K562 (cell line): Measurements from ENCODE around the gene NPAS2. TPM values are rescaled to one million over a fixed set of nuclear protein-coding genes. Genes with fewer than 3 reads are reported as not detected.

Source experiments
- CBFB ChIP-seq: sonication (generic); formaldehyde crosslinking; IDR thresholded peaks from 2 replicates; pipeline ENCODE4 v1.4.0; 2020; ENCODE audit warnings: mild to moderate bottlenecking, missing genetic modification reagents
- CHCHD3 ChIP-seq: fragments of 250-450 bp; sonication (Bioruptor Pico); IDR thresholded peaks from 2 replicates; pipeline ENCODE4 v2.1.2; 2022; ENCODE audit warnings: mild to moderate bottlenecking
- EHMT2 ChIP-seq: fragments of 450-650 bp; IDR thresholded peaks from 2 replicates; pipeline ENCODE4 v1.6.1; 2018; ENCODE audit warnings: antibody characterized with exemption
- ELK1 ChIP-seq: sonication (generic); formaldehyde crosslinking; IDR thresholded peaks from 2 replicates; pipeline ENCODE4 v1.8.1; 2022; ENCODE audit warnings: missing genetic modification reagents
- FOXK1 ChIP-seq: sonication (generic); formaldehyde crosslinking; IDR thresholded peaks from 2 replicates; pipeline ENCODE4 v1.8.0; 2022; ENCODE audit warnings: missing genetic modification reagents, mild to moderate bottlenecking, borderline replicate concordance
- JUNB ChIP-seq: fragments of 450-650 bp; formaldehyde crosslinking; conservative IDR thresholded peaks from 2 replicates; pipeline ENCODE4 v1.4.0; 2020; ENCODE audit warnings: mild to moderate bottlenecking
- MBD2 ChIP-seq: sonication (generic); IDR thresholded peaks from 2 replicates; pipeline ENCODE4 v1.6.1; 2016; ENCODE audit warnings: low read depth, borderline replicate concordance
- MCM3 ChIP-seq: fragments of 450-650 bp; IDR thresholded peaks from 2 replicates; pipeline ENCODE4 v1.6.1; 2016
- MCM5 ChIP-seq: fragments of 450-650 bp; IDR thresholded peaks from 2 replicates; pipeline ENCODE4 v1.6.1; 2016; ENCODE audit warnings: low read depth
- MCM7 ChIP-seq, 2 experiments: fragments of 450-650 bp; IDR thresholded peaks; 2 replicates each; pipeline ENCODE4 v1.6.1; 2016 to 2018
- PPARD ChIP-seq: fragments of 250-450 bp; sonication (Bioruptor Pico); IDR thresholded peaks from 2 replicates; pipeline ENCODE4 v1.8.0; 2022; ENCODE audit warnings: inconsistent platforms, mild to moderate bottlenecking, moderate library complexity
- PURB ChIP-seq: sonication (generic); formaldehyde crosslinking; IDR thresholded peaks from 2 replicates; pipeline ENCODE4 v1.9.0; 2021; ENCODE audit warnings: low read depth, mild to moderate bottlenecking, missing genetic modification reagents
- SMARCA5 ChIP-seq: fragments of 450-650 bp; IDR thresholded peaks from 2 replicates; pipeline ENCODE4 v1.6.1; 2016
- ZC3H4 ChIP-seq: sonication (generic); formaldehyde crosslinking; IDR thresholded peaks from 2 replicates; pipeline ENCODE4 v1.9.0; 2021; ENCODE audit warnings: missing genetic modification reagents, borderline replicate concordance
- ZEB2 ChIP-seq: fragments of 450-650 bp; IDR thresholded peaks from 2 replicates; pipeline ENCODE4 v1.6.1; 2016
- ZKSCAN3 ChIP-seq: fragments of 250-450 bp; sonication (Bioruptor Pico); IDR thresholded peaks from 2 replicates; pipeline ENCODE4 v1.4.0; 2020
- ZNF140 ChIP-seq: fragments of 250-450 bp; sonication (Bioruptor Pico); IDR thresholded peaks from 2 replicates; pipeline ENCODE4 v1.8.0; 2021; ENCODE audit warnings: moderate library complexity, mild to moderate bottlenecking, inconsistent platforms
- ZNF263 ChIP-seq: sonication (generic); formaldehyde crosslinking; IDR thresholded peaks from 2 replicates; pipeline ENCODE4 v1.8.0; 2022; ENCODE audit warnings: mild to moderate bottlenecking, missing genetic modification reagents, borderline replicate concordance
- ZNF589 ChIP-seq: fragments of 200-800 bp; sonication (Bioruptor generic); IDR thresholded peaks from 2 replicates; pipeline ENCODE4 v1.6.1; 2016; ENCODE audit warnings: low read depth, missing genetic modification characterization, missing compliant biosample characterization
- ZNF696 ChIP-seq: fragments of 250-450 bp; sonication (Bioruptor Pico); conservative IDR thresholded peaks from 2 replicates; pipeline ENCODE4 v1.4.0; 2020; ENCODE audit warnings: mild to moderate bottlenecking, moderate library complexity
- ZNF75A ChIP-seq: fragments of 450-650 bp; formaldehyde crosslinking; IDR thresholded peaks from 2 replicates; pipeline ENCODE4 v1.4.0; 2020; ENCODE audit warnings: mild to moderate bottlenecking
- ZNF76 ChIP-seq: fragments of 250-450 bp; sonication (Bioruptor Pico); IDR thresholded peaks from 2 replicates; pipeline ENCODE4 v1.4.0; 2020; ENCODE audit warnings: mild to moderate bottlenecking, moderate library complexity, borderline replicate concordance
- polyA plus RNA-seq, 8 experiments: library from polyadenylated mRNA; depleted of rRNA in 4 of 8; stranded (reverse) in 5 of 8; unstranded in 3 of 8; fragments of >200 nt; fragmentation: Nextera tagmentation in 2 of 8; fragmentation: Illumina TruSeq in 1 of 8; extraction: Ambion mirVana in 2 of 8; extraction: Trizol in 1 of 8; gene quantifications; 2 replicates each; pipeline versions ENCODE4 v1.2.1 to v1.2.3, GENCODE V29; 2011 to 2014; ENCODE audit warnings: inconsistent platforms in 1 of 8, missing spikeins in 1 of 8
- total RNA-seq, 7 experiments: library from RNA; depleted of rRNA in 6 of 7; stranded (reverse); fragments of >200 nt in 6 of 7; fragmentation: Illumina TruSeq in 2 of 7; extraction: Trizol in 2 of 7; gene quantifications; 2 replicates each; pipeline versions ENCODE4 v1.2.1 to v1.2.3, GENCODE V29; 2011 to 2021; ENCODE audit warnings: low replicate concordance in 1 of 7
- TF ChIP-seq, protein P1 (sequence below): sonication (generic); formaldehyde crosslinking; IDR thresholded peaks from 2 replicates; pipeline ENCODE4 v1.8.0; 2022; ENCODE audit warnings: mild to moderate bottlenecking, missing genetic modification reagents
- TF ChIP-seq, protein P2 (sequence below): fragments of 450-650 bp; formaldehyde crosslinking; IDR thresholded peaks from 2 replicates; pipeline ENCODE4 v1.4.0; 2020; ENCODE audit warnings: mild to moderate bottlenecking, moderate library complexity
- TF ChIP-seq, protein P3 (sequence below), 2 experiments: fragments of 450-650 bp in 1 of 2; sonication (generic) in 1 of 2; formaldehyde crosslinking in 1 of 2; IDR thresholded peaks in 1 of 2; conservative IDR thresholded peaks in 1 of 2; 2 replicates each; pipeline versions ENCODE4 v1.6.1 to v1.8.1; 2016 to 2023; ENCODE audit warnings: mild to moderate bottlenecking in 2 of 2, moderate library complexity in 2 of 2, inconsistent platforms in 1 of 2, missing genetic modification reagents in 1 of 2
- TF ChIP-seq, protein P4 (sequence below): fragments of 250-450 bp; sonication (Bioruptor Pico); IDR thresholded peaks from 2 replicates; pipeline ENCODE4 v1.5.0; 2021

The NPAS2 gene
- total and polyA plus RNA-seq, 9 of the 15 experiments (the other 6 are each of a cell fraction or from before 2014, with no cell fraction given) = 0.06 to 0.29 (median 0.07) TPM; not detected in 5

- no peak for TF ChIP-seq PPARD (CRISPR knock-in tag)
- no peak for TF ChIP-seq FOXK1 (CRISPR knock-in tag)
- no peak for TF ChIP-seq CHCHD3 (CRISPR knock-in tag)
- peak; percentile 68 for TF ChIP-seq ZNF589
- no peak for TF ChIP-seq ZNF696 (CRISPR knock-in tag)
- no peak for TF ChIP-seq ZC3H4 (CRISPR knock-in tag)
- no peak; the same call in 1 of the 2 replicates for TF ChIP-seq EHMT2
- no peak for TF ChIP-seq MCM5
- peak; percentile 49; the same call in 1 of the 2 replicates for TF ChIP-seq ZEB2
- TF ChIP-seq, protein P1, sequence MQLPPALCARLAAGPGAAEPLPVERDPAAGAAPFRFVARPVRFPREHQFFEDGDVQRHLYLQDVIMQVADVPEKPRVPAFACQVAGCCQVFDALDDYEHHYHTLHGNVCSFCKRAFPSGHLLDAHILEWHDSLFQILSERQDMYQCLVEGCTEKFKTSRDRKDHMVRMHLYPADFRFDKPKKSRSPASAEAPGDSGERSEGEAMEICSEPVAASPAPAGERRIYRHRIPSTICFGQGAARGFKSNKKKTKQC (CRISPR knock-in tag) = no peak
- no peak for TF ChIP-seq ZNF140 (CRISPR knock-in tag)
- TF ChIP-seq, protein P2, sequence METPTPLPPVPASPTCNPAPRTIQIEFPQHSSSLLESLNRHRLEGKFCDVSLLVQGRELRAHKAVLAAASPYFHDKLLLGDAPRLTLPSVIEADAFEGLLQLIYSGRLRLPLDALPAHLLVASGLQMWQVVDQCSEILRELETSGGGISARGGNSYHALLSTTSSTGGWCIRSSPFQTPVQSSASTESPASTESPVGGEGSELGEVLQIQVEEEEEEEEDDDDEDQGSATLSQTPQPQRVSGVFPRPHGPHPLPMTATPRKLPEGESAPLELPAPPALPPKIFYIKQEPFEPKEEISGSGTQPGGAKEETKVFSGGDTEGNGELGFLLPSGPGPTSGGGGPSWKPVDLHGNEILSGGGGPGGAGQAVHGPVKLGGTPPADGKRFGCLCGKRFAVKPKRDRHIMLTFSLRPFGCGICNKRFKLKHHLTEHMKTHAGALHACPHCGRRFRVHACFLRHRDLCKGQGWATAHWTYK (CRISPR knock-in tag) = peak; percentile 46; the same call in 1 of the 2 replicates
- TF ChIP-seq, protein P3, sequence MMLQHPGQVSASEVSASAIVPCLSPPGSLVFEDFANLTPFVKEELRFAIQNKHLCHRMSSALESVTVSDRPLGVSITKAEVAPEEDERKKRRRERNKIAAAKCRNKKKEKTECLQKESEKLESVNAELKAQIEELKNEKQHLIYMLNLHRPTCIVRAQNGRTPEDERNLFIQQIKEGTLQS (IDR thresholded peaks at IDR 0.05) = peak; percentile 98
- TF ChIP-seq, protein P3 (CRISPR knock-in tag; conservative IDR thresholded peaks at IDR 0.05) = peak; percentile 81; the same call in 1 of the 2 replicates
- no peak for TF ChIP-seq ELK1 (CRISPR knock-in tag)
- no peak for TF ChIP-seq ZNF263 (CRISPR knock-in tag)
- TF ChIP-seq, protein P4, sequence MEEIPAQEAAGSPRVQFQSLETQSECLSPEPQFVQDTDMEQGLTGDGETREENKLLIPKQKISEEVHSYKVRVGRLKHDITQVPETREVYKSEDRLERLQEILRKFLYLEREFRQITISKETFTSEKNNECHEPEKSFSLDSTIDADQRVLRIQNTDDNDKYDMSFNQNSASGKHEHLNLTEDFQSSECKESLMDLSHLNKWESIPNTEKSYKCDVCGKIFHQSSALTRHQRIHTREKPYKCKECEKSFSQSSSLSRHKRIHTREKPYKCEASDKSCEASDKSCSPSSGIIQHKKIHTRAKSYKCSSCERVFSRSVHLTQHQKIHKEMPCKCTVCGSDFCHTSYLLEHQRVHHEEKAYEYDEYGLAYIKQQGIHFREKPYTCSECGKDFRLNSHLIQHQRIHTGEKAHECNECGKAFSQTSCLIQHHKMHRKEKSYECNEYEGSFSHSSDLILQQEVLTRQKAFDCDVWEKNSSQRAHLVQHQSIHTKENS (CRISPR knock-in tag) = no peak
- no peak for TF ChIP-seq ZKSCAN3 (CRISPR knock-in tag)
- TF ChIP-seq MBD2 = no peak
- TF ChIP-seq MCM3 = no peak
- TF ChIP-seq SMARCA5 = no peak
- no peak for TF ChIP-seq PURB (CRISPR knock-in tag)
- no peak for TF ChIP-seq ZNF76 (CRISPR knock-in tag)
- TF ChIP-seq CBFB (CRISPR knock-in tag) = 0 out of 2 replicates have a peak, but pooled peaks have one; percentile 28
- TF ChIP-seq JUNB (CRISPR knock-in tag) = no peak
- no peak for TF ChIP-seq ZNF75A (CRISPR knock-in tag)
- no peak for TF ChIP-seq MCM7 (IDR thresholded peaks at IDR 0.05)
Observed at GRCh38 chr2:101038455-101039255, 218.7 kb downstream of the NPAS2 start (continued).
